ENCODE measurements around the gene ARHGEF28. TPM values are rescaled to one million over a fixed set of nuclear protein-coding genes. Genes with fewer than 3 reads are reported as not detected.

ARHGEF28 gene
- total RNA-seq, 1 experiment from 2014 or later: 0.57 TPM

DNA sequence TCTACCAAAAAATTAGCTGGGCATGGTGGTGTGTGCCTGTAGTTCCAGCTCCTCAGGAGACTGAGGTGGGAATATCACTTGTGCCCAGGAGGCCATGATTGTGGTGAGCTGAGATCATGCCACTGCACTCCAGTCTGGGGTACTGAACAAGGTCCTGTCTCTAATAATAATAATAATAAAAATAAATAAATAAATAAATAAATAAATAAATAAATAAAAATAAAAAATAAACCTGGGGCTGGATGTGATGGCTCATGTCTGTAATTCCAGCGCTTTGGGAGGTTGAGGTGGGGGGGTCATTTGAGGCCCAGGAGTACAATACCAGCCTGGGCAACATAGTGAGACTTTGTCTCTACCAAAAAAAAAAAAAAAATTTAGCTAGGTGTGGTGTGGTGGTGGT is 113.7 kb downstream of the ARHGEF28 start:
- no peaks in the 10 kb centered on the region for H3K79me2 ChIP-seq (ENCODE audit: insufficient read depth, low read length)

More for the DNA sequence above, 113.7 kb downstream of the ARHGEF28 start:
- Histone ChIP-seq H3K9me3 (ENCODE audit: control insufficient read depth, low read depth, low read length) (no peaks in the 10 kb centered on the region), H2BK120ac (ENCODE audit: low read depth, low read length, poor library complexity, severe bottlenecking) (no peak overlapping the region), H2BK20ac (ENCODE audit: low read depth, low read length, poor library complexity, severe bottlenecking) (no peak overlapping the region), H3K4me1 (ENCODE audit: insufficient read depth, low read length) (no peaks in the 10 kb centered on the region), H2BK12ac (ENCODE audit: insufficient read length, low read depth, low read length) (no peak overlapping the region), H3K79me1 (ENCODE audit: insufficient read depth, low read depth, low read length, poor library complexity, severe bottlenecking) (no peaks in the 10 kb centered on the region), H3K18ac (ENCODE audit: insufficient read length, low read depth, low read length) (no peak overlapping the region), H3K14ac (ENCODE audit: insufficient read depth, low read length) (no peak overlapping the region), H4K91ac (ENCODE audit: insufficient read length, low read depth, low read length) (no peak overlapping the region), H2AK5ac (ENCODE audit: insufficient read length, low read length) (no peak overlapping the region), H3K9ac (ENCODE audit: extremely low read depth, insufficient read length, low read length) (no peak overlapping the region), H4K8ac (replicated peaks; ENCODE audit: insufficient read length, low read depth, low read length) (no peak overlapping the region), H3K27me3 (ENCODE audit: insufficient read depth, low read length) (no peaks in the 10 kb centered on the region), H4K5ac (ENCODE audit: insufficient read length, low read depth, low read length) (no peak overlapping the region), H2BK5ac (ENCODE audit: insufficient read length, low read length) (no peak overlapping the region), H2AFZ (ENCODE audit: low read length) (no peak overlapping the region), H3K4ac (ENCODE audit: low read depth, low read length) (no peak overlapping the region), H3K56ac (ENCODE audit: insufficient read length, low read depth, low read length) (no peak overlapping the region), H3T11ph (ENCODE audit: low read length) (no peak overlapping the region), H3K23me2 (ENCODE audit: insufficient read length, low read depth, low read length, poor library complexity, severe bottlenecking) (no peaks in the 10 kb centered on the region), H4K20me1 (ENCODE audit: control insufficient read depth, insufficient read depth, insufficient read length) (no peaks in the 10 kb centered on the region), H2BK15ac (ENCODE audit: low read depth, low read length) (no peak overlapping the region), H3K23ac (ENCODE audit: insufficient read length, low read depth, low read length) (no peak overlapping the region), H3K27ac (ENCODE audit: insufficient read length, low read depth, low read length) (no peak overlapping the region), H3K4me2 (ENCODE audit: insufficient read depth, insufficient read length, low read length) (no peak overlapping the region)
- TF ChIP-seq, protein P1, sequence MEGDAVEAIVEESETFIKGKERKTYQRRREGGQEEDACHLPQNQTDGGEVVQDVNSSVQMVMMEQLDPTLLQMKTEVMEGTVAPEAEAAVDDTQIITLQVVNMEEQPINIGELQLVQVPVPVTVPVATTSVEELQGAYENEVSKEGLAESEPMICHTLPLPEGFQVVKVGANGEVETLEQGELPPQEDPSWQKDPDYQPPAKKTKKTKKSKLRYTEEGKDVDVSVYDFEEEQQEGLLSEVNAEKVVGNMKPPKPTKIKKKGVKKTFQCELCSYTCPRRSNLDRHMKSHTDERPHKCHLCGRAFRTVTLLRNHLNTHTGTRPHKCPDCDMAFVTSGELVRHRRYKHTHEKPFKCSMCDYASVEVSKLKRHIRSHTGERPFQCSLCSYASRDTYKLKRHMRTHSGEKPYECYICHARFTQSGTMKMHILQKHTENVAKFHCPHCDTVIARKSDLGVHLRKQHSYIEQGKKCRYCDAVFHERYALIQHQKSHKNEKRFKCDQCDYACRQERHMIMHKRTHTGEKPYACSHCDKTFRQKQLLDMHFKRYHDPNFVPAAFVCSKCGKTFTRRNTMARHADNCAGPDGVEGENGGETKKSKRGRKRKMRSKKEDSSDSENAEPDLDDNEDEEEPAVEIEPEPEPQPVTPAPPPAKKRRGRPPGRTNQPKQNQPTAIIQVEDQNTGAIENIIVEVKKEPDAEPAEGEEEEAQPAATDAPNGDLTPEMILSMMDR (conservative IDR thresholded peaks at IDR 0.05): no peak
- DNase-seq: no peak
- WGBS (ENCODE audit: extremely low coverage, insufficient read length, low lambda C conversion rate): no CpG with 5 or more reads among the region's 1 CpG
- H3K27me3 Mint-ChIP-seq (ENCODE audit: low read depth): peaks cover 4% of the 10 kb centered on the region; the same call in 1 of the 2 replicates
- H3K4me1 Mint-ChIP-seq: peaks cover 0 to 5% of the 10 kb centered on the region in 2 experiments; a peak in 2 of 4 replicates
- no peaks in the 10 kb centered on the region for H3K36me3 Mint-ChIP-seq (ENCODE audit: insufficient read depth in 1 of 3, low read depth in 3 of 3)
- no peak overlapping the region for H3K4me3 Mint-ChIP-seq
- H3K9me3 Mint-ChIP-seq: no peaks in the 10 kb centered on the region
- no peak overlapping the region for H3K27ac Mint-ChIP-seq
